ENCODE results near the gene INPP4B.

INPP4B gene

DNA sequence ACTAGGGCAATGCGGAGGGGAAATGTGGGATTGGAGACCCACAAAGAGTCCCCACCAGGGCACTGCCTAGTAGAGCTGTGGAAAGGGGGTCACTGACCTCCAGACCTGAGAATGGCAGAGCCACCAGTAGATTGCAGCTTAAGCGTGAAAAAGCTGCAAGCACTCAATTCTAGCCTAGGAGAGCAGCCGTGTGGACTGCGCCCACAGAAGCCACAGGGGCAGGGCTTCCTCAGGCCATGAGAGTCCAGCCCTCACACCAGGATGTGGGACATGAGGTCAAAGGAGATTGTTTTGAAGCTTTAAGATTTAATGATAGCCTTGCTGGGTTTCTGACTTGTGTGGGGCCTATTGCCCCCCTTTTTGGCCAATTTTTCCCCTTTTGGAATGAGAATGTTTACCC lies 379.0 kb downstream of the INPP4B start:
- no peaks in the 10 kb centered on the region for H3K9me3 ChIP-seq (ENCODE audit: insufficient read depth, low read depth, low read length)
- H2AK5ac ChIP-seq (ENCODE audit: low read length) = no peak overlapping the region
- H4K91ac ChIP-seq (ENCODE audit: low read depth, low read length) = no peak overlapping the region
- no peak overlapping the region for H3K4ac ChIP-seq (ENCODE audit: low read depth, low read length)
- H3K14ac ChIP-seq (ENCODE audit: low read length) = no peak overlapping the region
- no CpG with 5 or more reads among the region's 4 CpGs for WGBS (ENCODE audit: extremely low coverage, insufficient coverage, insufficient read length)
- no peak overlapping the region for H2BK5ac ChIP-seq (ENCODE audit: low read depth, low read length, poor library complexity)
- no peaks in the 10 kb centered on the region for H3K79me1 ChIP-seq (ENCODE audit: low read length)
- no peak overlapping the region for H2BK12ac ChIP-seq (ENCODE audit: low read length)
- H3K18ac ChIP-seq (ENCODE audit: low read length) = no peak overlapping the region
- no peaks in the 10 kb centered on the region for H3K4me1 ChIP-seq (ENCODE audit: control insufficient read depth in 1 of 2, insufficient read depth in 2 of 2, low read length in 2 of 2)
- no peak overlapping the region for H2BK120ac ChIP-seq (ENCODE audit: insufficient read depth, low read length, poor library complexity)
- H4K12ac ChIP-seq (ENCODE audit: low read depth, low read length) = no peak overlapping the region
- H2AFZ ChIP-seq (ENCODE audit: insufficient read depth, low read length, poor library complexity) = no peak overlapping the region
- H3K4me2 ChIP-seq (ENCODE audit: low read length) = no peak overlapping the region
- DNase-seq = no peak
- no peak overlapping the region for H4K8ac ChIP-seq (ENCODE audit: low read depth, low read length)
- H3K23ac ChIP-seq (ENCODE audit: low read length) = no peak overlapping the region
- H3K27ac ChIP-seq (ENCODE audit: low read depth, low read length) = no peak overlapping the region
- no peaks in the 10 kb centered on the region for H3K36me3 ChIP-seq (ENCODE audit: control insufficient read depth in 1 of 2, insufficient read depth in 2 of 2, low read length in 2 of 2)
- no peaks in the 10 kb centered on the region for H3K79me2 ChIP-seq (ENCODE audit: control insufficient read depth, insufficient read depth, low read length, poor library complexity)
- H3K27me3 ChIP-seq (ENCODE audit: insufficient read depth, low read length) = no peaks in the 10 kb centered on the region
- no peak overlapping the region for H3K4me3 ChIP-seq (ENCODE audit: low read depth, low read length)
- no peak overlapping the region for H3K9ac ChIP-seq (ENCODE audit: low read length)

DNA sequence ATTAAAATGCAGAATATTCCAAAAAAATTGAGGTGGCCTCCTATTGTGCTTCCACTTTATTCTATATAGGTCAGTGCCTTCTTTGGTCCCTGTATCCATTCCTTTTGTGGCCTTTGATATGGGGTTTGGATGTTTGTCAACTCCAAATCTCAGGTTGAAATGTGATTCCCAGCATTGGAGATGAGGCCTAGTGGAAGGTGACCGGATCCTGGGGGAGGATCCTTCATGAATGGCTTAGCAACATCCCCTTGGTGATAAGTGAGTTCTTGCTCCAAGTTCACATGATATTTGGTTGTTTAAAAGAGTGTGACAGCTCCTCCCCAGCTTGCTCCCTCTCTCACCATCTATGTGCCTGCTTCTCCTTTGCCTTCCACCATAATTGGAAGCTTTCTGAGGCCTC lies 380.6 kb downstream of the INPP4B start:
- no peaks in the 10 kb centered on the region for H3K79me2 ChIP-seq (ENCODE audit: control insufficient read depth, insufficient read depth, low read length, poor library complexity)
- H3K9ac ChIP-seq (ENCODE audit: low read length) = no peak overlapping the region
- H4K12ac ChIP-seq (ENCODE audit: low read depth, low read length) = no peak overlapping the region
- no peak overlapping the region for H2BK5ac ChIP-seq (ENCODE audit: low read depth, low read length, poor library complexity)
- no peak overlapping the region for H3K4me2 ChIP-seq (ENCODE audit: low read length)
- no peaks in the 10 kb centered on the region for H3K4me1 ChIP-seq (ENCODE audit: control insufficient read depth in 1 of 2, insufficient read depth in 2 of 2, low read length in 2 of 2)
- H2AK5ac ChIP-seq (ENCODE audit: low read length) = no peak overlapping the region
- no peak overlapping the region for H3K18ac ChIP-seq (ENCODE audit: low read length)
- H4K91ac ChIP-seq (ENCODE audit: low read depth, low read length) = no peak overlapping the region
- H3K23ac ChIP-seq (ENCODE audit: low read length) = no peak overlapping the region
- no peaks in the 10 kb centered on the region for H3K79me1 ChIP-seq (ENCODE audit: low read length)
- H3K4me3 ChIP-seq (ENCODE audit: low read depth, low read length) = no peak overlapping the region
- H3K27ac ChIP-seq (ENCODE audit: low read depth, low read length) = no peak overlapping the region
- H3K36me3 ChIP-seq (ENCODE audit: control insufficient read depth in 1 of 2, insufficient read depth in 2 of 2, low read length in 2 of 2) = no peaks in the 10 kb centered on the region
- H3K9me3 ChIP-seq (ENCODE audit: insufficient read depth, low read depth, low read length) = no peaks in the 10 kb centered on the region
- DNase-seq = no peak
- no CpG with 5 or more reads among the region's 1 CpG for WGBS (ENCODE audit: extremely low coverage, insufficient coverage, insufficient read length)
- no peak overlapping the region for H2BK120ac ChIP-seq (ENCODE audit: insufficient read depth, low read length, poor library complexity)
- H4K8ac ChIP-seq (ENCODE audit: low read depth, low read length) = no peak overlapping the region
- no peak overlapping the region for H2AFZ ChIP-seq (ENCODE audit: insufficient read depth, low read length, poor library complexity)
- no peak overlapping the region for H3K14ac ChIP-seq (ENCODE audit: low read length)
- no peaks in the 10 kb centered on the region for H3K27me3 ChIP-seq (ENCODE audit: insufficient read depth, low read length)
- H3K4ac ChIP-seq (ENCODE audit: low read depth, low read length) = no peak overlapping the region
- H2BK12ac ChIP-seq (ENCODE audit: low read length) = no peak overlapping the region

DNA sequence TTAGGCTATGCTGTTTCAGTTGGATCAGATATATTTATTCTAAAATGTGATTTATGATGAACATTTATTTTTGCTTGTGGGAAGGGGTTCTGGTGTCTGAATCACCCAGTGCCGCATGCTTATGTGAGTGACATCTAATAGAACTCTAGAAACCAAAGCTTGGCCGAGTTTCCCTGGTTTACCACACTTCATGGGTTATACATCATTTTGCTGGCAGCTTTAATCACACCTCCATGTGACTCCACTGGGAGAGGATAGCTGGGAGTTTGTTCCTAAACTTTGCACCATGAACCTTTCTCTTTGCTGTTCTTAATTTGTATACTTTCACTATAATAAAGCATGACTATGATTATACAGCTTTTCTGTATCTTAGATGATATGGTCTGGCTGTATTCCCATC lies 382.9 kb downstream of the INPP4B start:
- H3K9me3 ChIP-seq (ENCODE audit: insufficient read depth, low read depth, low read length) = no peaks in the 10 kb centered on the region
- no peak overlapping the region for H4K8ac ChIP-seq (ENCODE audit: low read depth, low read length)
- H2BK120ac ChIP-seq (ENCODE audit: insufficient read depth, low read length, poor library complexity) = no peak overlapping the region
- no peaks in the 10 kb centered on the region for H3K4me1 ChIP-seq (ENCODE audit: control insufficient read depth in 1 of 2, insufficient read depth in 2 of 2, low read length in 2 of 2)
- no peak overlapping the region for H4K12ac ChIP-seq (ENCODE audit: low read depth, low read length)
- H3K36me3 ChIP-seq (ENCODE audit: control insufficient read depth in 1 of 2, insufficient read depth in 2 of 2, low read length in 2 of 2) = no peaks in the 10 kb centered on the region
- H3K18ac ChIP-seq (ENCODE audit: low read length) = no peak overlapping the region
- H2BK5ac ChIP-seq (ENCODE audit: low read depth, low read length, poor library complexity) = no peak overlapping the region
- no peak overlapping the region for H3K23ac ChIP-seq (ENCODE audit: low read length)
- H3K14ac ChIP-seq (ENCODE audit: low read length) = no peak overlapping the region
- H3K79me1 ChIP-seq (ENCODE audit: low read length) = no peaks in the 10 kb centered on the region
- H3K9ac ChIP-seq (ENCODE audit: low read length) = no peak overlapping the region
- no peak overlapping the region for H3K27ac ChIP-seq (ENCODE audit: low read depth, low read length)
- H2AFZ ChIP-seq (ENCODE audit: insufficient read depth, low read length, poor library complexity) = no peak overlapping the region
- H4K91ac ChIP-seq (ENCODE audit: low read depth, low read length) = no peak overlapping the region
- no peak overlapping the region for H3K4me2 ChIP-seq (ENCODE audit: low read length)
- no peak overlapping the region for H2BK12ac ChIP-seq (ENCODE audit: low read length)
- no peaks in the 10 kb centered on the region for H3K27me3 ChIP-seq (ENCODE audit: insufficient read depth, low read length)
- no peak for DNase-seq
- no peak overlapping the region for H3K4me3 ChIP-seq (ENCODE audit: low read depth, low read length)
- no peak overlapping the region for H3K4ac ChIP-seq (ENCODE audit: low read depth, low read length)
- no peaks in the 10 kb centered on the region for H3K79me2 ChIP-seq (ENCODE audit: control insufficient read depth, insufficient read depth, low read length, poor library complexity)
- no CpG with 5 or more reads among the region's 2 CpGs for WGBS (ENCODE audit: extremely low coverage, insufficient coverage, insufficient read length)
- no peak overlapping the region for H2AK5ac ChIP-seq (ENCODE audit: low read length)

DNA sequence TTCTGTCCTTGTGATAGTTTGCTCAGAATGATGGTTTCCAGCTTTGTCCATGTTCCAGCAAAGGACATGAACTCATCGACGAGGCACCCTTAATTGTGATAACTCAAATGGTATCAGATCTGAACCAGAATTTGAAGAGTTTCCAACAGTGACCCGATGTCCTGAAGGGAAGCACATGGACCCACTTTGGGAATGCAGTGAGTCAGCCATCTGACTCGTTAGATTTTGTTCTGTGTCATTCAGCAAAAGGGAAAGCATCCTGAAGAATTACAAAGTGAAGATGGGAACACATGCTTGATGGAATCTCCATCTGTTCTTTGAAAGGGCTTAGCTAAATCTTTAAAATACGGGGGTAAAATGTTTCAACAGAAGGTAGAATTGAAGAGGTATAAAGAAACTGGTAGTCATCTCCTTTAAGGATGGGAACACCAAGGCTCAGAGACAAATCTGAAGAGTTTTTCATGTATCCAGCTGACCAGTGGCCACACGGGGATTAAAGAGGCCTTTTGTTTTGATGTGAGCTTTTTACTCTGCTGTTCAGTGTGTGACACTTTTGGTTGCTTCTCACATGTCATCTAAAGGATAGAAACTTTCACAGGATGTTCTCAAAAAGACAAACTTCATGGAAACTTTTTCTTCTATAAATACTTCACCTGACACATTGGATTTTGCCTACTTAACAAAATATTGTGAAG lies 393.8 kb downstream of the INPP4B start:
- Histone ChIP-seq H3K4me2 (ENCODE audit: low read length) (no peak overlapping the region), H3K27me3 (ENCODE audit: insufficient read depth, low read length) (no peaks in the 10 kb centered on the region), H2BK5ac (ENCODE audit: low read depth, low read length, poor library complexity) (no peak overlapping the region), H3K14ac (ENCODE audit: low read length) (no peak overlapping the region), H2BK120ac (ENCODE audit: insufficient read depth, low read length, poor library complexity) (no peak overlapping the region), H3K4me3 (ENCODE audit: low read depth, low read length) (no peak overlapping the region), H3K9me3 (ENCODE audit: insufficient read depth, low read depth, low read length) (no peaks in the 10 kb centered on the region), H3K79me2 (ENCODE audit: control insufficient read depth, insufficient read depth, low read length, poor library complexity) (no peaks in the 10 kb centered on the region), H4K91ac (ENCODE audit: low read depth, low read length) (no peak overlapping the region), H3K9ac (ENCODE audit: low read length) (no peak overlapping the region), H3K79me1 (ENCODE audit: low read length) (no peaks in the 10 kb centered on the region), H2AFZ (ENCODE audit: insufficient read depth, low read length, poor library complexity) (no peak overlapping the region), H3K4me1 (ENCODE audit: control insufficient read depth in 1 of 2, insufficient read depth in 2 of 2, low read length in 2 of 2) (no peaks in the 10 kb centered on the region), H3K4ac (ENCODE audit: low read depth, low read length) (no peak overlapping the region), H2BK12ac (ENCODE audit: low read length) (no peak overlapping the region), H3K18ac (ENCODE audit: low read length) (no peak overlapping the region), H3K36me3 (ENCODE audit: control insufficient read depth in 1 of 2, insufficient read depth in 2 of 2, low read length in 2 of 2) (no peaks in the 10 kb centered on the region), H4K12ac (ENCODE audit: low read depth, low read length) (no peak overlapping the region), H3K27ac (ENCODE audit: low read depth, low read length) (no peak overlapping the region), H3K23ac (ENCODE audit: low read length) (no peak overlapping the region), H2AK5ac (ENCODE audit: low read length) (no peak overlapping the region), H4K8ac (ENCODE audit: low read depth, low read length) (no peak overlapping the region)
- no CpG with 5 or more reads among the region's 6 CpGs for WGBS (ENCODE audit: extremely low coverage, insufficient coverage, insufficient read length)
- no peak for DNase-seq
